GM18951 (cell line): ENCODE results near the gene PLEKHH1.

Experiments used
- POLR2A ChIP-seq: IDR thresholded peaks from 4 replicates; pipeline ENCODE4 v1.6.1; 2011; ENCODE audit warnings: mild to moderate bottlenecking; ENCODE audit not compliant: insufficient read length, insufficient read depth; ENCODE audit errors: extremely low read depth
- in situ Hi-C: fragments of 300-500 bp; cut with MboI; formaldehyde crosslinking; loops from one replicate; pipeline ENCODE4 v1.12.0; 2022; ENCODE audit warnings: low sequenced_read_pairs, mixed read lengths, inconsistent platforms; ENCODE audit not compliant: unreplicated experiment

The PLEKHH1 gene

DNA sequence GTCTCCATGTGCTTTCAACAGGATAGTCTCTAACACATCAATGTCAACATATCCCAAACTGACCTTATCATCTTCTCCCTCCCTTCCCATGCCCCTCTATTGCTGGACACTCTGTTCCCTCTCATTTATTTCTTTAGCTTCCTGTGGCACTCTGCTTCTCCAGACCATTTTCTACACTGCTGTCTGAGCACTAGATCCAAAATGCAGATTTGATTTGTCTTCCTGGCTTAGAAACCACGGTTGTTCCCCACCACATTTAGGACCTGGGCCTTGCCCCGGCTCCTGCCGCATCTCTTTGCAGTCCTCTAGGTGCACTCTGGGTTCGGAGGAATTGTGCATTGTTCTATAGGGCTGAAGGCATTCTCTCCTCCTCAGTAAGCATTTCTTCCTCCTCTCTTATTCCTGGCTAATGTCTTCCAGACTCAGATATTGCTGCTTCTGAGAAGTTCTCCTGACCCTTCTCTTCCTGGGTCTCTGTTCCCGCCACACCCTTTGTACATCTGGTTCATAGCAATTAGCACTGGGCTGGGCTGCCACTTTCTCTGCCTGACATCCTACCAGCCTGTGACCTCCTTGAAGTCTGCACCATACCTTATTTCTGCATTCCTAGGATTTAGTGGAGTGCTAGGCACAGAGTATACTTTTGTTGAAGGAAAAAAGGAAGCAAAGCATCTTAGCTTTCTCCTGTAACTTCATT lies 100.5 kb downstream of the PLEKHH1 start:
- TF ChIP-seq POLR2A = no peak
- in situ Hi-C loops = no loop called here

GRCh38 chr14:67636361-67636919 lies 103.3 kb downstream of the PLEKHH1 start:
- in situ Hi-C loops = no loop called here

GRCh38 chr14:67638642-67639041 lies 105.6 kb downstream of the PLEKHH1 start:
- no peak for TF ChIP-seq POLR2A
- in situ Hi-C loops = no loop called here

More at GRCh38 chr14:67636361-67636919, 103.3 kb downstream of the PLEKHH1 start:
- no peak for TF ChIP-seq POLR2A
